ENCODE results near the gene EGFL7.

- TF ChIP-seq CTCF (IDR thresholded peaks at IDR 0.05) (no peak), POLR2A (IDR thresholded peaks at IDR 0.05) (no peak), POLR2AphosphoS5 (IDR thresholded peaks at IDR 0.05; ENCODE audit: insufficient read depth in 1 of 2, low read depth in 1 of 2) (no peak)
Measured at GRCh38 chr9:136672431-136673087, 9.8 kb downstream of the EGFL7 start.

Data from vagina (tissue), 2 donors.